Cardiac fibroblast (primary cell): ENCODE data around the gene MYOC.
A peak's percentile ranks its signal among the peaks of the same experiment; 100 is the strongest.

ENCODE experiments used
- DNase-seq, 2 donors: peaks; one replicate each; pipeline versions ENCODE4 v3.0.0 to v3.0.0-alpha.2; 2010; ENCODE audit warnings: low read depth in 2 of 2
- H3K4me3 ChIP-seq, 2 donors: replicated peaks in 1 of 2; 1 replicate in 1 of 2; 2 replicates in 1 of 2; pipeline ENCODE4 v1.5.1; 2011; ENCODE audit warnings: low read depth in 2 of 2, low read length in 2 of 2, mild to moderate bottlenecking in 2 of 2, moderate library complexity in 1 of 2
- TF ChIP-seq, protein P1 (sequence below): IDR thresholded peaks from one replicate; pipeline ENCODE4 v1.5.1; 2011; ENCODE audit warnings: low read depth, mild to moderate bottlenecking, low read length, inconsistent platforms

The MYOC gene

GRCh38 chr1:171653796-171654195 is 1.3 kb upstream of the MYOC start:
- no peak overlapping the region for H3K4me3 ChIP-seq

GRCh38 chr1:171646249-171646560 is 6.3 kb downstream of the MYOC start:
- H3K4me3 ChIP-seq, result no peak overlapping the region
- no peak for DNase-seq
- TF ChIP-seq, protein P1, sequence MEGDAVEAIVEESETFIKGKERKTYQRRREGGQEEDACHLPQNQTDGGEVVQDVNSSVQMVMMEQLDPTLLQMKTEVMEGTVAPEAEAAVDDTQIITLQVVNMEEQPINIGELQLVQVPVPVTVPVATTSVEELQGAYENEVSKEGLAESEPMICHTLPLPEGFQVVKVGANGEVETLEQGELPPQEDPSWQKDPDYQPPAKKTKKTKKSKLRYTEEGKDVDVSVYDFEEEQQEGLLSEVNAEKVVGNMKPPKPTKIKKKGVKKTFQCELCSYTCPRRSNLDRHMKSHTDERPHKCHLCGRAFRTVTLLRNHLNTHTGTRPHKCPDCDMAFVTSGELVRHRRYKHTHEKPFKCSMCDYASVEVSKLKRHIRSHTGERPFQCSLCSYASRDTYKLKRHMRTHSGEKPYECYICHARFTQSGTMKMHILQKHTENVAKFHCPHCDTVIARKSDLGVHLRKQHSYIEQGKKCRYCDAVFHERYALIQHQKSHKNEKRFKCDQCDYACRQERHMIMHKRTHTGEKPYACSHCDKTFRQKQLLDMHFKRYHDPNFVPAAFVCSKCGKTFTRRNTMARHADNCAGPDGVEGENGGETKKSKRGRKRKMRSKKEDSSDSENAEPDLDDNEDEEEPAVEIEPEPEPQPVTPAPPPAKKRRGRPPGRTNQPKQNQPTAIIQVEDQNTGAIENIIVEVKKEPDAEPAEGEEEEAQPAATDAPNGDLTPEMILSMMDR, result no peak

More at GRCh38 chr1:171653796-171654195, 1.3 kb upstream of the MYOC start:
- TF ChIP-seq, protein P1, result no peak
- no peak for DNase-seq

DNA sequence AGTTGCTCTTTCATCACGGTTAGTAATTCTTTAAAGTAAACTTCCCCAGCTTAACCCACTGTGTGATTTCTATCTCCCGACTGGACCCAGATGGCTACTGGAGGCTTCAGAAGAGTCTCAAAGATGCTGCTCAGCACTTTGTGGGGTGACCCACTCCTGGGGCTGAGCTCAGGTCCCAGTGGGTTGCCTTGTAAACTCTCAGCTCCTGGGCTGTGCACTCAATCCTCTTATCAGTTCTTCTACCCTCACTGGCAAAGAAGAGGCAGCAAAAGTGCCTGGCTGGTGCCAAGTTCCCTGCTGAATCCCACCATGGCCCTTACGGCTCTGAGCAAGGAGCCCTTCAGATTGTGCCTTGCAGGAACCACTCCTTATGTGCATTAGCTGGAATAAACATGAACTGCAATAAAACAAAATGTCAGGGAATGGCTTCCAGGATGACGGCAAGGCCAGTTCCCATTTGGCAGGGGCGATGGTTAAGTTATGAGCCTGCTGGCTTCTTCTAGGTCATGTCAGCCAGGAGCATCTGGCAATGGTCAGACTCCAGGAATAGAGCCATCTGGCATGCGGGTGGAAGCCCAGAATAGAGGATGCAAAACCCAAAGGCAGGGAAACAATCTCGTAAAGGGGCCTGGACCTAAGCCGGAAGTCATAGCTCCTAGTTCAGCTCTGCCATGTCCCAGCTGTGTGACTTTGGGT is 6.8 kb downstream of the MYOC start:
- TF ChIP-seq, protein P1, result no peak
- DNase-seq, result peak; percentile 32 to 84
- H3K4me3 ChIP-seq, result no peak overlapping the region

DNA sequence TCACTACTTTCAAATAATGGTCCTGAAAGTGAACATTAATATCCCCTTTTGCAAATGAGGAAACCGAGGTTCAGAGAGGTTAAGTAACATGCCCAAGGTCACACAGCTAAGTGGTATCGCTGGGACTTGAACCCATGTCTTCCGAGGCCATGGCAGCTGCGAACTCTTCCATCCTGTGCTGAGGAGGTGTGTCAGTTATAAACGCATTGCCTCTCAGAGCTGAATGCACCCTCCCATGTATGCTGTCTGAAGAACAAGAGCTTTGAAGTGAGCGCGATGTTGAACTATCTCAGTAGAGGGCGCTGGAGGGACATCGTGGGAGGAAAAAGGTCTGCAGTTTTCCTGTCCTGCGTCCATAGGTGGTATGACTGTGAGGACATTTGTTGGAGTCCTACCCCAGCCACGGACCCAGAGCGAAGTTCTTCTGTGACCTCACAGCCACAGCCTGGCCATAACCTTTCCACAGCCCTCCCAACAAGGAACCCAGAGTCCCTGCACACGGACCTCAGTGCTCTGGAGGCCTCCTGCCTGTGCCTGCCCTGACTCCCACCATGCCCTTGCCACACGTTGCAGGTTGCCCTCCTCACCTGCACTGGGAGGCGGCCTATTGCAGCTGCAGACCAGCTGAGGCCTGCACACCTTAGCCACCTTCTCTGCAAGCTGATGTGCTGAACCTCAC is 7.5 kb downstream of the MYOC start:
- DNase-seq, result peak; percentile 92 to 93
- H3K4me3 ChIP-seq, result no peak overlapping the region
- TF ChIP-seq, protein P1, result peak; percentile 93

GRCh38 chr1:171643156-171643555 is 9.3 kb downstream of the MYOC start:
- no peak for DNase-seq
- TF ChIP-seq, protein P1, result no peak
- no peak overlapping the region for H3K4me3 ChIP-seq

DNA sequence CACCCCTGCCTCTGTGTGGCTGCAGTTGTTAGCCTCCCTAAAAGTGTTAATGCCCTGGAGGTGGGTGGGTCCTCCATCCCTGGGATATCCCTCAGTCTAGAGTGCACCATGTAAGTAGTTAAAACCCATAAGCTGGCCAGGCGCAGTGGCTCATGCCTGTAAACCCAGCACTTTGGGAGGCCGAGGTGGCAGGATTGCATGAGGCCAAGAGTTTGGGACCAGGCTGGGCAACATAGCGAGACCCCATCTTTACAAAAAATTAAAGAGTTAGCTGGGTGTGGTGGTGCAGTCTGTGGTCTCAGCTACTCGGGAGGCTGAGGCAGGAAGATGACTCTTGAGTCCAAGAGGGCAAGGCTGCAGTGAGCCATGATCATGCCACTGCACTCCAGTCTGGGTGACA is 10.3 kb downstream of the MYOC start:
- no peak overlapping the region for H3K4me3 ChIP-seq
- TF ChIP-seq, protein P1, result no peak
- DNase-seq, result no peak
